Measurements from ENCODE around the gene WDR86.

The WDR86 gene

GRCh38 chr7:151405056-151405455, 4.8 kb downstream of the WDR86 start:
- H3K4me1 Mint-ChIP-seq: peaks cover 8% of the 10 kb centered on the region
- no peak overlapping the region for H3K4me3 Mint-ChIP-seq
- H3K27ac Mint-ChIP-seq (ENCODE audit: low read depth): no peak overlapping the region
- H3K9me3 Mint-ChIP-seq: no peaks in the 10 kb centered on the region
- H3K27me3 Mint-ChIP-seq: no peaks in the 10 kb centered on the region
- DNase-seq (ENCODE audit: low spot score in 2 of 2) (no peak), ATAC-seq (replicated peaks; ENCODE audit: extremely low read depth, poor library complexity, severe bottlenecking) (no peak)
- peaks cover 12% of the 10 kb centered on the region for H3K36me3 Mint-ChIP-seq (ENCODE audit: insufficient read depth)

- H3K27ac Mint-ChIP-seq (ENCODE audit: low read depth): no peak overlapping the region
- DNase-seq (ENCODE audit: low spot score in 2 of 2): no peak
These were observed 5.4 kb downstream of the WDR86 start for GRCh38 chr7:151404216-151405011.

GRCh38 chr7:151403764-151404163, 6.1 kb downstream of the WDR86 start:
- DNase-seq (ENCODE audit: low spot score in 2 of 2) (no peak), ATAC-seq (replicated peaks; ENCODE audit: extremely low read depth, poor library complexity, severe bottlenecking) (no peak)
- Mint-ChIP-seq H3K4me3 (no peak overlapping the region), H3K36me3 (ENCODE audit: insufficient read depth) (peaks cover 3% of the 10 kb centered on the region), H3K27me3 (no peaks in the 10 kb centered on the region), H3K4me1 (peaks cover 5% of the 10 kb centered on the region), H3K9me3 (no peaks in the 10 kb centered on the region), H3K27ac (ENCODE audit: low read depth) (no peak overlapping the region)

More at GRCh38 chr7:151404216-151405011, 5.4 kb downstream of the WDR86 start:
- Mint-ChIP-seq H3K9me3 (no peaks in the 10 kb centered on the region), H3K4me3 (no peak overlapping the region), H3K4me1 (peaks cover 8% of the 10 kb centered on the region), H3K36me3 (ENCODE audit: insufficient read depth) (peaks cover 8% of the 10 kb centered on the region), H3K27me3 (no peaks in the 10 kb centered on the region)
- ATAC-seq (replicated peaks; ENCODE audit: extremely low read depth, poor library complexity, severe bottlenecking): no peak

- Mint-ChIP-seq H3K27ac (ENCODE audit: low read depth) (no peak overlapping the region), H3K4me3 (no peak overlapping the region), H3K9me3 (no peaks in the 10 kb centered on the region), H3K27me3 (no peaks in the 10 kb centered on the region), H3K36me3 (ENCODE audit: insufficient read depth) (peaks cover 3% of the 10 kb centered on the region), H3K4me1 (peaks cover 6% of the 10 kb centered on the region)
- no peak for DNase-seq (ENCODE audit: low spot score in 2 of 2)
- ATAC-seq (replicated peaks; ENCODE audit: extremely low read depth, poor library complexity, severe bottlenecking): no peak
These were observed 7.6 kb downstream of the WDR86 start for GRCh38 chr7:151402029-151402835.

GRCh38 chr7:151400626-151401315, 9.1 kb downstream of the WDR86 start:
- Mint-ChIP-seq H3K4me3 (no peak overlapping the region), H3K27ac (ENCODE audit: low read depth) (no peak overlapping the region), H3K36me3 (ENCODE audit: insufficient read depth) (peaks cover 3% of the 10 kb centered on the region), H3K4me1 (peaks cover 6% of the 10 kb centered on the region), H3K27me3 (no peaks in the 10 kb centered on the region), H3K9me3 (no peaks in the 10 kb centered on the region)
- no peak for DNase-seq (ENCODE audit: low spot score in 2 of 2)
- peak; percentile 28 for ATAC-seq (replicated peaks; ENCODE audit: extremely low read depth, poor library complexity, severe bottlenecking)

GRCh38 chr7:151399906-151400305, 9.9 kb downstream of the WDR86 start:
- H3K27me3 Mint-ChIP-seq: no peaks in the 10 kb centered on the region
- DNase-seq (ENCODE audit: low spot score in 2 of 2) (no peak), ATAC-seq (replicated peaks; ENCODE audit: extremely low read depth, poor library complexity, severe bottlenecking) (no peak)
- H3K4me3 Mint-ChIP-seq: no peak overlapping the region
- H3K36me3 Mint-ChIP-seq (ENCODE audit: insufficient read depth): peaks cover 3% of the 10 kb centered on the region
- H3K9me3 Mint-ChIP-seq: no peaks in the 10 kb centered on the region
- peaks cover 6% of the 10 kb centered on the region for H3K4me1 Mint-ChIP-seq
- no peak overlapping the region for H3K27ac Mint-ChIP-seq (ENCODE audit: low read depth)

- Mint-ChIP-seq H3K4me3 (no peak overlapping the region), H3K4me1 (peaks cover 6% of the 10 kb centered on the region), H3K27ac (ENCODE audit: low read depth) (no peak overlapping the region), H3K36me3 (ENCODE audit: insufficient read depth) (peaks cover 3% of the 10 kb centered on the region), H3K27me3 (no peaks in the 10 kb centered on the region), H3K9me3 (no peaks in the 10 kb centered on the region)
- no peak for ATAC-seq (replicated peaks; ENCODE audit: extremely low read depth, poor library complexity, severe bottlenecking)
- no peak for DNase-seq (ENCODE audit: low spot score in 2 of 2)
These were observed 10.6 kb downstream of the WDR86 start for GRCh38 chr7:151399305-151399601.

- no peaks in the 10 kb centered on the region for H3K9me3 Mint-ChIP-seq
- peaks cover 2% of the 10 kb centered on the region for H3K36me3 Mint-ChIP-seq (ENCODE audit: insufficient read depth)
- ATAC-seq (replicated peaks; ENCODE audit: extremely low read depth, poor library complexity, severe bottlenecking): no peak
- H3K27me3 Mint-ChIP-seq: no peaks in the 10 kb centered on the region
- no peak overlapping the region for H3K4me3 Mint-ChIP-seq
- H3K4me1 Mint-ChIP-seq: peaks cover 6% of the 10 kb centered on the region
- no peak for DNase-seq (ENCODE audit: low spot score in 2 of 2)
- no peak overlapping the region for H3K27ac Mint-ChIP-seq (ENCODE audit: low read depth)
These were observed 11.2 kb downstream of the WDR86 start for GRCh38 chr7:151398446-151399304.

- peaks cover 2% of the 10 kb centered on the region for H3K36me3 Mint-ChIP-seq (ENCODE audit: insufficient read depth)
- H3K4me1 Mint-ChIP-seq: peaks cover 6% of the 10 kb centered on the region
- no peaks in the 10 kb centered on the region for H3K27me3 Mint-ChIP-seq
- no peak overlapping the region for H3K4me3 Mint-ChIP-seq
- ATAC-seq (replicated peaks; ENCODE audit: extremely low read depth, poor library complexity, severe bottlenecking) (no peak), DNase-seq (ENCODE audit: low spot score in 2 of 2) (no peak)
- H3K9me3 Mint-ChIP-seq: no peaks in the 10 kb centered on the region
- no peak overlapping the region for H3K27ac Mint-ChIP-seq (ENCODE audit: low read depth)
These were observed 12.8 kb downstream of the WDR86 start for GRCh38 chr7:151397026-151397425.

- peaks cover 2% of the 10 kb centered on the region for H3K36me3 Mint-ChIP-seq (ENCODE audit: insufficient read depth)
- H3K27ac Mint-ChIP-seq (ENCODE audit: low read depth): no peak overlapping the region
- ATAC-seq (replicated peaks; ENCODE audit: extremely low read depth, poor library complexity, severe bottlenecking) (no peak), DNase-seq (ENCODE audit: low spot score in 2 of 2) (no peak)
- H3K9me3 Mint-ChIP-seq: no peaks in the 10 kb centered on the region
- no peak overlapping the region for H3K4me3 Mint-ChIP-seq
- H3K4me1 Mint-ChIP-seq: peaks cover 6% of the 10 kb centered on the region
- H3K27me3 Mint-ChIP-seq: no peaks in the 10 kb centered on the region
These were observed 13.4 kb downstream of the WDR86 start for GRCh38 chr7:151396328-151396970.

GRCh38 chr7:151395036-151395367, 14.8 kb downstream of the WDR86 start:
- no peak for DNase-seq (ENCODE audit: low spot score in 2 of 2)
- Mint-ChIP-seq H3K27me3 (peaks cover 4% of the 10 kb centered on the region), H3K27ac (ENCODE audit: low read depth) (no peak overlapping the region), H3K4me1 (peaks cover 6% of the 10 kb centered on the region), H3K9me3 (no peaks in the 10 kb centered on the region), H3K4me3 (no peak overlapping the region), H3K36me3 (ENCODE audit: insufficient read depth) (peaks cover 2% of the 10 kb centered on the region)
- no peak for ATAC-seq (replicated peaks; ENCODE audit: extremely low read depth, poor library complexity, severe bottlenecking)

Measured in central memory CD8-positive, alpha-beta T cell (primary cell).